HG03378 (cell line): ENCODE results near the gene VGLL4.
"Not testable (repeated sequence)": the region's sequence is repeated elsewhere in the genome, so short reads cannot be mapped to it uniquely, and the experiment has no call there.

Source experiments
- ATAC-seq: cut with Tn5 transposase; IDR thresholded peaks from one replicate; pipeline ENCODE4 v1.9.1; 2021; ENCODE audit warnings: mild to moderate bottlenecking, moderate library complexity; ENCODE audit not compliant: unreplicated experiment

Gene VGLL4

DNA sequence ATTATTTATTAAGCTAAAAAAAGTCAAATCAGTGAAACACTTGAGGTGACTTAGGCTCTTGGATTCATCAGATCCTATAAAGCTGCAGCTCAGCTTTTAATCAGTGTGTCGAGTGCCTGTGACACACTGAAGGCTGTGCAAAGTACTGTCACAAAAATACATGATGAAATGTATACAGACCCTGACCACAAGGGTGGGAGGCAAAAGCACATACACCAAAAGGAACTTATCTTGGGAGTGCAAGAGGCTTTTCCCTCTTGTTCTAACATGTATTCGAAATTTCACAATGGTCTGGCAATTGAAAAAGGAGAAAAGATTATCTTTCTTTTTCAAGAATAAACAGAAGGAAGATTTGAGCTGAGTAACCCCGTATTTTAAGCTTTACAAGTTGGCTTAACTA lies 35.9 kb downstream of the VGLL4 start:
- no peak for ATAC-seq

DNA sequence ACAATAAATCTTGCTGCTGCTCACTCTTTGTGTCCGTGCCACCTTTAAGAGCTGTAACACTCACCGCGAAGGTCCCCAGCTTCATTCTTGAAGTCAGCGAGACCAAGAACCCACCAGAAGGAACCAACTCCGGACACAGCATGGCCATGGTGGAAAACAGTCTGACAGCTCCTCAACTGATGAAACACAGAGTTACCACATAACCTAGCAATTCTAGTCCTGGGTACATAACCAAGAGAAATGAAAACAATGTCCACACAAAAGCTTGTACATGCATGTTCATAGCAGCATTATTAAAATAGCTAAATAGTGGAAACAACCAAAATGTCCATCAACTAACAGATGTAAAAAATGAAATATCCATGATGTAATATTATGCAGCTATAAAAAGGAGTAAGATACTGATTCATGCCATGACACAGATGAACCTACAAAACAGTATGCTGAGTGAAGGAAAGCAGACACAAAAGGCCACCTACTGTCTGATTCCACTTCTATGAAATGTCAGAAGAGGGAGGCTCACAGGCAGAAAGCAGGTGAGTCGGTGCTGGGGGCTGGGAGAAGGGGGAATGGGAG lies 36.8 kb downstream of the VGLL4 start:
- ATAC-seq: no peak

DNA sequence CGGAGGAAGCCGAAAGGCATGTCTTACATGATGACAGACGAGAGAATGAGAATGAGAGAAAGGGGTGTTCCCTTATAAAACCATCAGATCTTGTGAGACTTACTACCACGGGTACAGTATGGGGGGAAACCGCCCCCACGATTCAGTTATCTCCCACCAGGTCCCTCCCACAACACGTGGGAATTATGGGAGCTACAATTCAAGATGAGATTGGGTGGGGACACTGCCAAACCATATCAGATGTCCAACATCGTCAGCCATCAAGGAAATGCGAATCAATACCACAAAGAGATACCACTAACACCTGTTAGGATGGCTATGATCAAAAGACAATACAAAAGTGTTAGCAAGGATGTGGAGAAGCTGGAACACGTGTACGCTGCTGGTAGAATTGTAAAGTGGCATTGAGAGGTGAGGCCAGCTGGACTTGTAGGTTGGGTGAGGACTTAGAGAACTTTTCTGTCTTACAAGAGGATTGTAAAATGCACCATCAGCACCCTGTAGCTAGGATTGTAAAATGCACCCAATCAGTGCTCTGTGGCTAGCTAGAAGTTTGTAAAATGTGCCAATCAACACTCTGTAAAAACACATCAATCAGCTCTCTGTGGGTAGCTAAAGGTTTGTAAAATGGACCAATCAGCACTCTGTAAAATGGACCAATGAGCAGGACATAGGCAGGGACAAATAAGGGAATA lies 37.5 kb downstream of the VGLL4 start:
- no peak for ATAC-seq

DNA sequence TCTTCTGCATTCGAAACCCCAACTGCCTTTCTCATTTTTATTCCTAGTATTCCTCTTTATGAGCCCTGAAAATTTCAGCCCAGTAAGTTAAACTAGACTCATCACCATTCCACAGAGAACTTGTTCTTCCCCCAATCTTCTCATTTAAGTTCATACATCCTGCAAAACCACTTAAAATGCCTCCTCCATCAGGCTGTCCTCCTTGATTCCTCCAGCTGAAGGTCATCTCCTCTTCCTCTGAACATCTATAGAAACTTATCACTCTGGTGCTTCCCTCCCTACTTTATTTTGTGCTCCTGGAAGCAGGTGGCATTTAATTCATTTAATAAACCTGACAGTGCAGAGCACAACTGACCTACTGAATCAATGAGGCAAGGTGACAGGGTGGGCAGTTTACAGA lies 38.3 kb downstream of the VGLL4 start:
- ATAC-seq: no peak

DNA sequence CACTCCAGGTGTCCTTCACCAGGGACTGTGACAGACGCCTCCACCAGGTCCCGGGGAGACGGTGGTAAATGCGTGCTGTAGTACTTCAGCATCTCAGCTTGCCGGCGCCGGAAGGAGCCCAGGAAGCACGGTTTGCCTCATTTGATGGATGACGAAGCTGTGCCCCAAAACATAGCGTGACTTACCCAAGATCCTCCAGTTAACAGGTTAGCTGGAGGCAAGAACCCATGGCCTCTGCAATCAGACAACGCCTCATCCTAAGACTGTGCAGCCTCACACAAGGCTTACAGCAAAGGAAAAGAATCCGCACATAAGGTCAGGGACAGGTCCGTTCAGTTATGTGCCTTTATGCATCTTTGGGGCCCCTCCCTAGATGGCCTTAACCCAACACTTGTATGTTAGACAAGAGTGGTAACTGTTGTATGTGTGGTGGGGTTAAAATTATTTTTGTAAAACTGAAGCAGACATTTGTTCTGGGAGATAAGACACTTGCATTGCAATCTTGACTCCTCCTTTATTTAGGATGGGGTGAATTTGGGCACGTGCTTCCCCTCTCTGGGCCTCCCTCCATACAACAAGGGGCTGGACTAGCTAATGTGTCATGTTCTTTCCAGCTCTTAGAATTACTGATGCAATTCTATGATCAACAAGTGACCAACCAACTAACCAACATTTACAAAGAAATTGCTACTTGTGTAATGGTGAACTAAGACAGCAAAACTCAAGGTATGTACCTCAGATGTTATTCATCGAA lies 39.4 kb downstream of the VGLL4 start:
- no peak for ATAC-seq

DNA sequence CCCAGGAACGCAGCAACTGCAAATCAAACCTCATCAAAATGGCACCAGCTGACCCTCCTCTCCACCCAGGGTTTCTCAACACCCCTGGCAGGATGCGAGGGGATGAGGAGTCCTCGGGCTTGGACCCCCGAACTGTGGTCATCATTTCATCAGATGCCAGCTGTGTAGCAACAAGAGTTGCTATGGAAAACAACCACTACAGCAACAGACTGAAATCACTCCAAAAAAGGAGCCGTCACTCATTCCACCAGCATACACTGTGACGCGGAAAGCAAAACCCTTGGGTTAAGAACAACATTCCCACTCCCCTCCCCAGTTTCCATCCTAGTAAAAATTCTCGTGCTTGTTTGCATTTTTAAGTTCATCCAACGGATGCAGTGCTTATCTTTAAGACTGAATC lies 40.1 kb downstream of the VGLL4 start:
- ATAC-seq: no peak

DNA sequence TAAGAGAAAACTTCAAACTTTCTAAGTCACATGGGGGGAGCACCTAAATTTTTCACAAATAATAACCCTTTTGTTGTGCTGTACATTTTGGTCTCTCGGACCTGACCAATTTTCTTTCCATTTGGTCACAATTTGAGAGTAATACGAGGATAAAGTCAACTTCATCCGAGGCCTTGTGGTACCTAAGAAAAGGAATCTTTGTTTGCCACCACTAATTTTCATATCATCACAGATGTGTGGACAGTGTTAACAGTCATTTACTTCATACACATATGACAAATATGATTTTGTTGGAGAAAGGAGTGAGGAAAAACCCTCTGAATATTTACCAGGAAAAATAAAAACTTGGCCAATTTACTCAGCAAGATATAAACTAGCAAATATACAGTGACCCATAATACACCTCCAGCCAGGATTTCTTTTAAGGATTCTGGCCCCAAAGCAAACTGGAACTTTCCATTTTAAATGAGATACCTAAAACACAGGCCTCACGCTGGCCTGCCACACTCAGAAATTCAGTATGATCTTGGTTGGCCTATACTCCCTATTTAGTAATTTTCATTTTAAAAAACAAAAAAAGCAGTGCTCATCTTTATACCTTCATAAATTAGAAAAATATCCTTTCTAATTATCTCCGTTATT lies 40.7 kb downstream of the VGLL4 start:
- ATAC-seq: no peak

DNA sequence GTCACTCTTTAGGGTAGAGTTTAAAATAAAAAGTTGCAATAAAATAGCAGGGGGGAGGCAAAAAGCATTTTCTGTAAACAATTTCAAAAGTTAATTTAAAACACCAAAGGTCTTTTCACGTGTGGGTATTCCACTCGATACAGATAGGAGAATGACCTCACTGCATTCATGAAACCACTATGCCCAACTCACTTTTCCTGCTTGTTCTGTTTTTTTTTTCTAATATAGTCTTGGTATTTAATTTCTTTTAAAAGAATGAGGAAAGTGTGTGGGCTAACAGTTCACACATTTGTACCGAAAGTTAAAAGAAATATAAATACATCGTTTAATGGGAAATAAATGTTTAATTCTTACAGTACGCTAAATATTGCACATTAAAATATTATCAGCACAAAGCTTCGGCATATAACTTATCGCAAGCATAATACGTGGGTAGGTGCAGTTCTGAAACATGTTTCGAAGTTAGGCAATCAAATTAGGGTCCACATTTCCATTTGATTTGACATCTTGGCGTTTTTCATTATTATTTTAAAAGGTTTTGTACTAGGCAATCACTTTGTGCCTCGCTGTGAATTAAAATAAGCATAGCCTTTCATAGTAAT lies 41.4 kb downstream of the VGLL4 start:
- ATAC-seq: no peak

DNA sequence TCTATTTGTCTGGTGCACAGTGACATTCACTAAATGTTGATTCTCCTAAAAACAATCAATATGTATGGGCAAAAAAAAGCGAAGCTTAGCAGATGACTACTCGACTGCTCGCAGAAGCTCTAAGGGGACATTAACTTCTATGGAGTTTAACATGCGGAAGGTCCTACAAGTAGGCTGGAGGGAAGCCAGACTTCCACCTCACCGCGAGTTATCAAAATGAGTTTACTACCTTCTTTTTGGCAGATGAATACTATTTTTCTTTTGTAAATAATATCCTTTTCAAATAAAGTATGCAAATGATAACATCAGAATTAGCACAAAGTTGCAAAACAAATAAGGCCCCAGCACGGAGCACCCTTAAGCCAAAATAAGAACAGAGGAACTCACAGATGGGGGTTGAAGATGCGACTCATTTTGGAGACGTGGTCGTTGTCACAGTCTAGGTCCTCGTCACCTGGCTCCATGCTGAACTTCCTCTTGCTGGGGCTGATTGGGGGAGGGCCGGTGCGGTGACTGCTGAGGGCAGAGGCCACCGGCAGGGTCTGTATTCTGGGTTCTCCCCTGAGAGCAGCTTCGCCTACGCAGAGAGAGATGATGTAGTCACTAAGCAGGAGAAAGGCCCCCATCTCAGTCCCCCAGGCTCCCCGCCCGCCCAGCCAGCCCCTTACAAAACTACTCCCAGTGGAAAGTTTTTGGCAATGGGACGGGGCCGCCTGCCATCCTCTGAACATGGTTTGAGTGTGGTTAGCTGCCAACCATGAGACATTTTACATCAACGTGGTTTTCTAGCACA lies 42.1 kb downstream of the VGLL4 start:
- ATAC-seq: peak; percentile 82

DNA sequence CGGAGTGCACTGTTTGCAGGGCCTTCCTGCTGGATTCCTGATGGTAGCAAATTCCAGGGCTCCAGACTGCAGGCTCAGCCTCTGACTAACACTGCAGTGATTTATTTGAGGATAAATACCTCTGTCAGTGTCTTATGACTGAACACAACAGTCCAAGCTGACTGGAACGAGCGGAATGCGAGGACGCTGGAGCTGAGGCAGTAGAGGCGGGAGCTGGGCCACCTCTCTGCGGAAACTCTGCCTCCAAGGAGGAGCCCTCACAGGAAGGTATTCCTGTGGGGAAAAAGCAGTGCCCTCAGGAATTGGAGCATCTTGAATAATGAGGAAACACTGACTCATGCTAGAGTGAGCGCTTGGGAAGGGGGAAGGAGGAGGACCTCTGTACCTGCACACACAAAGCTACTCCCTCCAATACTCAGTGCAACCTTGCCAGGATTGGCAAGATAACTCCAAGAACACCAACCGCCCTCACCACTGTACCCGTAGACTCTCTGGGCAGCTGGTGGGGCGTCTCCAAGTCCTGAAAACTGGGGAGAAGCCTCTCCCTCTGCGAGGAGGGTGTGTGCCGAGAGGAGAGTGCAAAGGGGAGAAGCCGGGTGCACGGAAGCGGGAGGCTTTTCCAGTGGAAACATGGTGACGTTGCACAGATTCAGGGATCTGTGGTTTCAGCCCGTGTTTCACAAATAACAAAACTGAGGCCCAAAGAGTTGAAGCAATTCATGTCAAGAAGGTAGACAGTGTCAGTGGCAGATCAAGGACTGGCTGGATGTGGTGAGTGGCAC lies 43.0 kb downstream of the VGLL4 start:
- no peak for ATAC-seq

DNA sequence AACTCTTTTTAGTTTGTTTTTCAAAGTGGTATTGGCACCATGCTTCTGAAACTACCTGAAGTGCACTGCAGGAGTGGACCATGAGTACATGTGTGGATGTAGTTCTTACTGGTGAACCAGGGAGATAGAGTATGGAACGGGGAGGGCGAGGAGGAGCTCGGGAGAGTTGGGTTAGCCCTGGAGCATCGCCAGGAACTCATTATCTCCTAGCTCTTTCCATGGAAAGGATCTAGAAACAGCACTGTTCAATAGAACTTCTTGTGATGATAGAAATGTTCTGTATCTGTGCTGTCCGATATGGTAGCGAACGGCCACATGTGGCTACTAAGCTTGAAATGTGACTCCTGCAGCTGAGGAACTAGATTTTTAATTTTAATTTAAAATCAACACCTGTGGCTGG lies 47.3 kb downstream of the VGLL4 start:
- no peak for ATAC-seq

DNA sequence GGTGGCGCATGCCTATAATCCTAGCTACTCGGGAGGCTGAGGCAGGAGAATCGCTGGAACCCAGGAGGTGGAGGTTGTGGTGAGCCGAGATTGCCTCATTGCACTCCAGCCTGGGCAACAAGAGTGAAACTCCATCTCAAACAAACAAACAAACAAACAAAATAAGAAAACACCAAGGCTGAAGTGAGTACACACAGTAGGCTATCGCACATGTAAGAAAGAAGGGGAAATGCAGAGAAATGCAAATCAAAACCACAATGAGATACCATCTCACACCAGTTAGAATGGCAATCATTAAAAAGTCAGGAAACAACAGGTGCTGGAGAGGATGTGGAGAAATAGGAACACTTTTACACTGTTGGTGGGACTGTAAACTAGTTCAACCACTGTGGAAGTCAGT lies 48.7 kb downstream of the VGLL4 start:
- not testable (repeated sequence) for ATAC-seq

DNA sequence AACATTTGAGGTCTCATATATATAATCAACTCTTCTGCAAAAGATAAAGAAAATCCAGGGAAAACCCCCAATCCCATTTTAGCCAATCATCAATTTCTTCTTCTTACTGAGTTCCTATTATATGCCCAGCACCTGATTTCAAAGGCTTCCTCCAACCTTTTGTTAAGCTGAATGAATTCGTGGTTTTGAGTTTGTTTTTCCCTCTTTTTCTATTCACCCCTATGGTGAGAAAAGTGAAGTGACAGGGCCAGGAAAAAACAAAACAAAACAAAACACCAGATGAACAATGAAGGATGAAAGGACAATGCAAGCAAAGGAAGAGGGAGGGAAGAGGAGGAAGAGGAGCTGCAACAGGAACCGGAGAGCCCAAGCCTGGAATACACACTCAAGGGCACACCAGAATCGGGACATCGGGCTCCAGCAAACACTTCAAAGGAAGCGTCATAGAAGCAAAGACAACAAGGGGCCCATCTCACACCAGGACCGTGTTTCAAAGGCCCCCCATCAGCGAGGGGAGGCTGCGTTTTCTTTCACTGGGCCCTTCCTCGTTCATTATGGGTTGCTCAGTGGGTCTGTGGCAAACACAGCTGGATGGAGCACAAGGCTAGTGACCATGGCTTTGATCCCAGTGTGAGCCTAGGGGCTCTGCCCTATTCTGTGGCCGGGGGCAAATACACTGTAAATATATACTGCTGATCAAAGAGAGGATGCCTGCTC lies 50.2 kb downstream of the VGLL4 start:
- ATAC-seq: no peak

DNA sequence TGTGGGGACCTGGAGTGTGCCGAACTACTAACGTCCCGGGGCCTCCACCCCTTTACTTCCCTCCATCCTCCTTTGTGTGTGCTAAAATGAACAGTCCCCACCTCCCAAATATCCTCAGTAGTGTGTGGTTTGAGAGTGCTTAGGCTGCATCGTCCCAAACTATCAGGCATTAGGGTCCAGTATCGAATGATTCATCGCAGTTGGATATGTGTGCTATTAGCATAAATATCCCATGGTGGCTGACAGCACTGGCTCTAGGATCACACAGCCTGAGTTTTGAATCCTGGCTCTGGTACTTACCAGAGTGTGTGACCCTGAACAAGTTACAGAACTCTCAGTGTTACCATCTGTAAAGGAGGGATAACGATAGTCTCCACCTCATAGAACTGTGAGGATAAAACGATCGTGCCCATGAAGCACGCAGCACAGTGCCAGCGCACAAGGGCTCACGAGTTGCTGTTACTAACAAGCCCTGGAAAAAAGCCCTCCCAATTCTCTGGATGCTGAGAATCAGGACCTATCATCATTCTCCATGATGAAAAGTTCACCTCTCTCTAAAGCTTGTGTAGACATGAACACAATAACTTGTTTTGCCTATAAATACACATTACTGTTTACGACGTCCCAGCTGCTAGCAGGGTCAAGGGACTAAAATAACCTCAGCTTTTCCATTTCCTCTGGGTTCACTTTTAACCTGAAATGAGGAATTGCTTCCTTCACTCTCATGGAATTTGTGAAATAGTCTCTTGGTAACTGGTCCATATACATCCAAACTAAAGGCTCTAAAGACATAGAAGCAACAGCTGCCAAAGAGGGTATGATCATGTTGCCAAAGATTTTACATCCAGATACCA lies 51.0 kb downstream of the VGLL4 start:
- no peak for ATAC-seq

DNA sequence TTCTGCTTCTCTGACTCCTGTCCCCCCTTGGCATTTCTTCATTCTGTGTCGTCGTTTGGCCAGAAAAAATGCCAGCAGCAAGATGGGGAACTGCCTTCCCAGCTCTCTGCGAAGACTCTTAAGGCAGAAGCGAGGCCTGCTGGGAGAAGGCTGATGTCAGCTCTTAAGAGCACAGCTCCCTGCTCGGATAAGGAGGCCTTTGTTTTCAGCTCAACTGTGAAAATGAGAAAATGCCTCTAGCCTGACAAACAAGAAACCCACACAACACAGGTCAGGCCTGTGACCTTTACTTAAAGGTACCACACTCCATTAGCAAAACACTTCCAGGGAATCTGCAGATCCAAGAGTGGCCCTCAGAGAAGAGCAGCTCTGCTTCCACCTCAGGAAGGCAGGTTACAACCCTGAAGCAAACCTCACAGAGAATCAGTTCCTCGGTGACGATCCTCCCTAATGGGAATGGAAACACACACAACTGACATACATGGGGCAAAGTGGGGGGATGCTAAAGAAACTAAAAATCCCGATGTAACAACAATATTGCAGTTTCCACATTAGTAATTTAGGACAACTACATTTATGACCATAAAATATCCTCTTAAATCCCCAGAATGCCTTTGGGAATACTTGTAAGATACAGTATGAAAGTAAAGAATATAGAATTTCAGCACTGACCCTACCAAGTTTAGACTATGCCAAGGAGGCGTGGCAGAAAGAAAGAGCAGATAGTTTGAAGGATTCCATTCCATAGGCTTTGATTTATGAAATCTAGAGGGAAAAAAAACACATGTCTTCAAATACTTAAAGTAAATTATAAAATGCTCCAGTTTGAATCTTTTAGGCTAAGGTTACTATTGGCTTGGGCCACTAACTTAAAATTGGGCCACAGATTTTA lies 52.1 kb downstream of the VGLL4 start:
- ATAC-seq: no peak

DNA sequence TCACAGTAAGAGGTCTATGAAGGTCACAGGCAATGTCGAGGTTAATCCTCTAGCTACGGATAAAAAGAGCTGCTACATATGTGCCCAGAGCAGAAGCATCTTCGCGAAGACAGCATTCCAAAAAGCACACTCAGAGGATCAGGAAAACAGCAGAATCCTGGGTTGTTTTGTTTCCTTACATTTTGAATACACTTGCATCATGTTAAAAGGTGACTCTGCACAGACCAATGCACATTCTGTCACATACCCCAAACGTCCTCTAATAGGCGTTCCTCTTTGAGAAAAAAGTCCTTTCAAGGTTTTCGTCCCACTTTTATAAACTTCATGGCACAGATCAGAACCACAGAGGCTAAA lies 52.7 kb downstream of the VGLL4 start:
- no peak for ATAC-seq

DNA sequence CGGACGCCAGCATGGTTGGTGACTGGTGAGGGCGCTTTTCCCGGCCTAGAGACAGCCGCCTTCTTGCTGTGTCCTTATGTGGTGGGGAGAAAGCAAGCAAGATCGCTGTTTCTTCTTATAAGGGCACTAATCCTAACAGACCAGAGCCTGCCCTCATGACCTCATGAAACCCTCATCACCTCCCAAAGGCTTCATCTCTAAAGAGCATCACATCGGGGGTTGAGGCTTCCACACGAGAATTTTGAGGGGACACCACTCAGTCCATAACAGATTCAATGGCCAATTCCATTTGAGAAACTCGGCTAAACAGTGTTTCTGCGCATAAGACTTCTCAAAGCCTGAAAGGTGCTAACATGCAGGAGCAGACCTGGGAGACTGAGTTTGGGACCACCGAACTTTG lies 54.0 kb downstream of the VGLL4 start:
- no peak for ATAC-seq
